K562 (cell line): ENCODE data around the gene SLFNL1. TPM values are rescaled to one million over a fixed set of nuclear protein-coding genes. Genes with fewer than 3 reads are reported as not detected.

Experiments
- BHLHE40 ChIP-seq: IDR thresholded peaks from 2 replicates; pipeline ENCODE4 v1.6.1; 2011; ENCODE audit warnings: low read length, improper control_type of control experiment
- GTF3C2 ChIP-seq: IDR thresholded peaks from 3 replicates; pipeline ENCODE4 v1.6.1; 2011; ENCODE audit warnings: borderline replicate concordance, mild to moderate bottlenecking, moderate library complexity; ENCODE audit not compliant: insufficient read length; ENCODE audit errors: extremely low read depth
- KDM2B ChIP-seq: fragments of 250-450 bp; sonication (Bioruptor Pico); IDR thresholded peaks from 2 replicates; pipeline ENCODE4 v1.8.0; 2021; ENCODE audit warnings: mild to moderate bottlenecking, moderate library complexity
- PRDM10 ChIP-seq: fragments of 450-650 bp; IDR thresholded peaks from 2 replicates; pipeline ENCODE4 v1.6.1; 2018; ENCODE audit not compliant: partially characterized antibody
- SMARCA5 ChIP-seq: fragments of 450-650 bp; IDR thresholded peaks from 2 replicates; pipeline ENCODE4 v1.6.1; 2016
- ZNF282 ChIP-seq: sonication (generic); formaldehyde crosslinking; IDR thresholded peaks from 2 replicates; pipeline ENCODE4 v1.8.1; 2023; ENCODE audit warnings: missing genetic modification reagents
- polyA plus RNA-seq, 8 experiments: library from polyadenylated mRNA; depleted of rRNA in 4 of 8; stranded (reverse) in 5 of 8; unstranded in 3 of 8; fragments of >200 nt; fragmentation: Nextera tagmentation in 2 of 8; fragmentation: Illumina TruSeq in 1 of 8; extraction: Ambion mirVana in 2 of 8; extraction: Trizol in 1 of 8; gene quantifications; 2 replicates each; pipeline versions ENCODE4 v1.2.1 to v1.2.3, GENCODE V29; 2011 to 2014; ENCODE audit warnings: inconsistent platforms in 1 of 8, missing spikeins in 1 of 8
- total RNA-seq, 7 experiments: library from RNA; depleted of rRNA in 6 of 7; stranded (reverse); fragments of >200 nt in 6 of 7; fragmentation: Illumina TruSeq in 2 of 7; extraction: Trizol in 2 of 7; gene quantifications; 2 replicates each; pipeline versions ENCODE4 v1.2.1 to v1.2.3, GENCODE V29; 2011 to 2021; ENCODE audit warnings: low replicate concordance in 1 of 7
- TF ChIP-seq, protein P1 (sequence below): sonication (generic); formaldehyde crosslinking; IDR thresholded peaks from 2 replicates; pipeline ENCODE4 v1.8.0; 2022; ENCODE audit warnings: mild to moderate bottlenecking, missing genetic modification reagents
- TF ChIP-seq, protein P2 (sequence below): fragments of 250-450 bp; sonication (Bioruptor Pico); IDR thresholded peaks from 2 replicates; pipeline ENCODE4 v1.5.0; 2022; ENCODE audit warnings: mild to moderate bottlenecking
- TF ChIP-seq, protein P3 (sequence below): sonication (generic); formaldehyde crosslinking; IDR thresholded peaks from 2 replicates; pipeline ENCODE4 v1.5.0; 2020; ENCODE audit warnings: missing genetic modification reagents

Gene SLFNL1
- total and polyA plus RNA-seq, 9 of the 15 experiments (the other 6 are each of a cell fraction or from before 2014, with no cell fraction given), result 0.05 to 0.14 (median 0.06) TPM; not detected in 5

- TF ChIP-seq, protein P1, sequence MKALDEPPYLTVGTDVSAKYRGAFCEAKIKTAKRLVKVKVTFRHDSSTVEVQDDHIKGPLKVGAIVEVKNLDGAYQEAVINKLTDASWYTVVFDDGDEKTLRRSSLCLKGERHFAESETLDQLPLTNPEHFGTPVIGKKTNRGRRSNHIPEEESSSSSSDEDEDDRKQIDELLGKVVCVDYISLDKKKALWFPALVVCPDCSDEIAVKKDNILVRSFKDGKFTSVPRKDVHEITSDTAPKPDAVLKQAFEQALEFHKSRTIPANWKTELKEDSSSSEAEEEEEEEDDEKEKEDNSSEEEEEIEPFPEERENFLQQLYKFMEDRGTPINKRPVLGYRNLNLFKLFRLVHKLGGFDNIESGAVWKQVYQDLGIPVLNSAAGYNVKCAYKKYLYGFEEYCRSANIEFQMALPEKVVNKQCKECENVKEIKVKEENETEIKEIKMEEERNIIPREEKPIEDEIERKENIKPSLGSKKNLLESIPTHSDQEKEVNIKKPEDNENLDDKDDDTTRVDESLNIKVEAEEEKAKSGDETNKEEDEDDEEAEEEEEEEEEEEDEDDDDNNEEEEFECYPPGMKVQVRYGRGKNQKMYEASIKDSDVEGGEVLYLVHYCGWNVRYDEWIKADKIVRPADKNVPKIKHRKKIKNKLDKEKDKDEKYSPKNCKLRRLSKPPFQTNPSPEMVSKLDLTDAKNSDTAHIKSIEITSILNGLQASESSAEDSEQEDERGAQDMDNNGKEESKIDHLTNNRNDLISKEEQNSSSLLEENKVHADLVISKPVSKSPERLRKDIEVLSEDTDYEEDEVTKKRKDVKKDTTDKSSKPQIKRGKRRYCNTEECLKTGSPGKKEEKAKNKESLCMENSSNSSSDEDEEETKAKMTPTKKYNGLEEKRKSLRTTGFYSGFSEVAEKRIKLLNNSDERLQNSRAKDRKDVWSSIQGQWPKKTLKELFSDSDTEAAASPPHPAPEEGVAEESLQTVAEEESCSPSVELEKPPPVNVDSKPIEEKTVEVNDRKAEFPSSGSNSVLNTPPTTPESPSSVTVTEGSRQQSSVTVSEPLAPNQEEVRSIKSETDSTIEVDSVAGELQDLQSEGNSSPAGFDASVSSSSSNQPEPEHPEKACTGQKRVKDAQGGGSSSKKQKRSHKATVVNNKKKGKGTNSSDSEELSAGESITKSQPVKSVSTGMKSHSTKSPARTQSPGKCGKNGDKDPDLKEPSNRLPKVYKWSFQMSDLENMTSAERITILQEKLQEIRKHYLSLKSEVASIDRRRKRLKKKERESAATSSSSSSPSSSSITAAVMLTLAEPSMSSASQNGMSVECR (CRISPR knock-in tag), result 0 out of 2 replicates have a peak, but pooled peaks have one; percentile 28
- peak; percentile 64; the same call in 1 of the 2 replicates for TF ChIP-seq ZNF282 (CRISPR knock-in tag)
- 0 out of 2 replicates have a peak, but pooled peaks have one; percentile 5 for TF ChIP-seq BHLHE40
- TF ChIP-seq, protein P2, sequence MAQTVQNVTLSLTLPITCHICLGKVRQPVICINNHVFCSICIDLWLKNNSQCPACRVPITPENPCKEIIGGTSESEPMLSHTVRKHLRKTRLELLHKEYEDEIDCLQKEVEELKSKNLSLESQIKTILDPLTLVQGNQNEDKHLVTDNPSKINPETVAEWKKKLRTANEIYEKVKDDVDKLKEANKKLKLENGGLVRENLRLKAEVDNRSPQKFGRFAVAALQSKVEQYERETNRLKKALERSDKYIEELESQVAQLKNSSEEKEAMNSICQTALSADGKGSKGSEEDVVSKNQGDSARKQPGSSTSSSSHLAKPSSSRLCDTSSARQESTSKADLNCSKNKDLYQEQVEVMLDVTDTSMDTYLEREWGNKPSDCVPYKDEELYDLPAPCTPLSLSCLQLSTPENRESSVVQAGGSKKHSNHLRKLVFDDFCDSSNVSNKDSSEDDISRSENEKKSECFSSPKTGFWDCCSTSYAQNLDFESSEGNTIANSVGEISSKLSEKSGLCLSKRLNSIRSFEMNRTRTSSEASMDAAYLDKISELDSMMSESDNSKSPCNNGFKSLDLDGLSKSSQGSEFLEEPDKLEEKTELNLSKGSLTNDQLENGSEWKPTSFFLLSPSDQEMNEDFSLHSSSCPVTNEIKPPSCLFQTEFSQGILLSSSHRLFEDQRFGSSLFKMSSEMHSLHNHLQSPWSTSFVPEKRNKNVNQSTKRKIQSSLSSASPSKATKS (CRISPR knock-in tag), result no peak
- peak; percentile 96 for TF ChIP-seq GTF3C2
- TF ChIP-seq PRDM10, result peak; percentile 29
- TF ChIP-seq, protein P3, sequence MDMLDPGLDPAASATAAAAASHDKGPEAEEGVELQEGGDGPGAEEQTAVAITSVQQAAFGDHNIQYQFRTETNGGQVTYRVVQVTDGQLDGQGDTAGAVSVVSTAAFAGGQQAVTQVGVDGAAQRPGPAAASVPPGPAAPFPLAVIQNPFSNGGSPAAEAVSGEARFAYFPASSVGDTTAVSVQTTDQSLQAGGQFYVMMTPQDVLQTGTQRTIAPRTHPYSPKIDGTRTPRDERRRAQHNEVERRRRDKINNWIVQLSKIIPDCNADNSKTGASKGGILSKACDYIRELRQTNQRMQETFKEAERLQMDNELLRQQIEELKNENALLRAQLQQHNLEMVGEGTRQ (CRISPR knock-in tag), result no peak
- no peak for TF ChIP-seq SMARCA5
- TF ChIP-seq KDM2B (CRISPR knock-in tag), result 0 out of 2 replicates have a peak, but pooled peaks have one; percentile 48
These were observed 42.1 kb downstream of the SLFNL1 start, which contains the start of gene CTPS1 (continued) for GRCh38 chr1:40979241-40980067.
